Activated T-helper 9 cell treated with anti-CD3 and anti-CD28 coated beads, Interleukin-2, amount 50 U/mL, for 16 hours (primary cell): ENCODE data around the gene TFAP2C.

Experiments
- DNase-seq: peaks from one replicate; pipeline ENCODE4 v3.0.0-alpha.2; 2020; ENCODE audit warnings: low read depth

TFAP2C gene

GRCh38 chr20:56628873-56629463, at the start of gene TFAP2C:
Gene TFAP2C, plus strand, starts transcription at chr20:56629306. Its CDS starts 239 bp downstream, at chr20:56629545.
- no peak for DNase-seq

GRCh38 chr20:56580226-56580625, 48.9 kb upstream of the TFAP2C start:
- no peak for DNase-seq

- DNase-seq, result no peak
Measured at GRCh38 chr20:56581701-56582100, 47.4 kb upstream of the TFAP2C start.

- DNase-seq, result no peak
Measured at GRCh38 chr20:56582542-56582941, 46.6 kb upstream of the TFAP2C start.

GRCh38 chr20:56584916-56585315, 44.2 kb upstream of the TFAP2C start:
- DNase-seq, result no peak

GRCh38 chr20:56587307-56588041, 41.6 kb upstream of the TFAP2C start:
- no peak for DNase-seq

GRCh38 chr20:56588996-56589395, 40.1 kb upstream of the TFAP2C start:
- DNase-seq, result no peak

GRCh38 chr20:56589633-56590032, 39.5 kb upstream of the TFAP2C start:
- no peak for DNase-seq

GRCh38 chr20:56590888-56591287, 38.2 kb upstream of the TFAP2C start:
- DNase-seq, result no peak

- DNase-seq, result no peak
Measured at GRCh38 chr20:56592211-56592610, 36.9 kb upstream of the TFAP2C start.

- DNase-seq, result no peak
Measured at GRCh38 chr20:56592817-56593216, 36.3 kb upstream of the TFAP2C start.

GRCh38 chr20:56595746-56596475, 33.2 kb upstream of the TFAP2C start:
- DNase-seq, result no peak

- no peak for DNase-seq
Measured at GRCh38 chr20:56601166-56601565, 27.9 kb upstream of the TFAP2C start.

GRCh38 chr20:56604673-56605072, 24.4 kb upstream of the TFAP2C start:
- DNase-seq, result no peak

- no peak for DNase-seq
Measured at GRCh38 chr20:56605261-56605996, 23.7 kb upstream of the TFAP2C start.

- no peak for DNase-seq
Measured at GRCh38 chr20:56606174-56606945, 22.7 kb upstream of the TFAP2C start.

- no peak for DNase-seq
Measured at GRCh38 chr20:56607061-56607704, 21.9 kb upstream of the TFAP2C start.

GRCh38 chr20:56608376-56608775, 20.7 kb upstream of the TFAP2C start:
- DNase-seq, result no peak

- no peak for DNase-seq
Measured at GRCh38 chr20:56609321-56609720, 19.8 kb upstream of the TFAP2C start.

GRCh38 chr20:56610098-56610497, 19.0 kb upstream of the TFAP2C start:
- no peak for DNase-seq

- no peak for DNase-seq
Measured at GRCh38 chr20:56614196-56614595, 14.9 kb upstream of the TFAP2C start.
